Neutrophil (primary cell): ENCODE measurements around the gene SEZ6.

Experiments used
- H3K27ac ChIP-seq: fragments of 200-600 bp; sonication (generic); 2 replicates; pipeline ENCODE4 v1.5.1; 2016; ENCODE audit warnings: mild to moderate bottlenecking, moderate library complexity
- H3K27me3 ChIP-seq: fragments of 200-600 bp; sonication (generic); 2 replicates; pipeline ENCODE4 v1.6.0; 2016; ENCODE audit warnings: mild to moderate bottlenecking
- H3K36me3 ChIP-seq: fragments of 200-600 bp; sonication (generic); 2 replicates; pipeline ENCODE4 v1.5.1; 2017
- H3K4me1 ChIP-seq, 2 experiments: fragments of 200-600 bp in 1 of 2; sonication (generic) in 1 of 2; 1 replicate in 1 of 2; 2 replicates in 1 of 2; pipeline versions ENCODE4 v1.5.1 to v1.6.1; 2013 to 2016; ENCODE audit warnings: low read depth in 1 of 2, low read length in 1 of 2, mild to moderate bottlenecking in 1 of 2, moderate library complexity in 1 of 2; ENCODE audit not compliant: control insufficient read depth in 1 of 2, insufficient read depth in 1 of 2
- H3K4me3 ChIP-seq, 2 experiments: fragments of 200-600 bp in 1 of 2; sonication (generic) in 1 of 2; 1 replicate in 1 of 2; 2 replicates in 1 of 2; pipeline ENCODE4 v1.5.1; 2013 to 2016; ENCODE audit warnings: low read depth in 1 of 2, low read length in 1 of 2, mild to moderate bottlenecking in 1 of 2, moderate library complexity in 1 of 2
- H3K9me3 ChIP-seq: fragments of 200-600 bp; sonication (generic); 2 replicates; pipeline ENCODE4 v1.5.1; 2016
- CTCF ChIP-seq: fragments of 200-600 bp; sonication (generic); IDR thresholded peaks from 2 replicates; pipeline ENCODE4 v1.5.1; 2016; ENCODE audit warnings: antibody characterized with exemption

The SEZ6 gene

GRCh38 chr17:28978356-28978964, 27.4 kb downstream of the SEZ6 start:
- no peaks in the 10 kb centered on the region for H3K36me3 ChIP-seq
- peaks cover 20 to 22% of the 10 kb centered on the region in 2 experiments for H3K4me1 ChIP-seq
- H3K4me3 ChIP-seq: no peak overlapping the region
- H3K9me3 ChIP-seq: no peaks in the 10 kb centered on the region
- TF ChIP-seq CTCF: no peak
- H3K27me3 ChIP-seq: no peaks in the 10 kb centered on the region
- H3K27ac ChIP-seq: no peak overlapping the region

- no peaks in the 10 kb centered on the region for H3K36me3 ChIP-seq
- H3K9me3 ChIP-seq: no peaks in the 10 kb centered on the region
- peaks cover 14 to 16% of the 10 kb centered on the region in 2 experiments for H3K4me1 ChIP-seq
- H3K27ac ChIP-seq: no peak overlapping the region
- H3K27me3 ChIP-seq: no peaks in the 10 kb centered on the region
- H3K4me3 ChIP-seq: no peak overlapping the region
- no peak for TF ChIP-seq CTCF
Measured at GRCh38 chr17:28977659-28978355, 28.0 kb downstream of the SEZ6 start.

- Histone ChIP-seq H3K4me3 (no peak overlapping the region), H3K36me3 (no peaks in the 10 kb centered on the region), H3K9me3 (no peaks in the 10 kb centered on the region), H3K4me1 (no peaks in the 10 kb centered on the region), H3K27ac (no peak overlapping the region), H3K27me3 (no peaks in the 10 kb centered on the region)
- TF ChIP-seq CTCF: no peak
Measured at GRCh38 chr17:28975646-28976045, 30.2 kb downstream of the SEZ6 start.

GRCh38 chr17:28975031-28975430, 30.8 kb downstream of the SEZ6 start:
- Histone ChIP-seq H3K36me3 (no peaks in the 10 kb centered on the region), H3K9me3 (no peaks in the 10 kb centered on the region), H3K4me1 (no peaks in the 10 kb centered on the region), H3K4me3 (no peak overlapping the region), H3K27ac (no peak overlapping the region), H3K27me3 (no peaks in the 10 kb centered on the region)
- no peak for TF ChIP-seq CTCF

- H3K27me3 ChIP-seq: no peaks in the 10 kb centered on the region
- no peak overlapping the region for H3K27ac ChIP-seq
- no peaks in the 10 kb centered on the region for H3K9me3 ChIP-seq
- H3K4me1 ChIP-seq: no peaks in the 10 kb centered on the region
- H3K36me3 ChIP-seq: no peaks in the 10 kb centered on the region
- no peak for TF ChIP-seq CTCF
- no peak overlapping the region for H3K4me3 ChIP-seq
Measured at GRCh38 chr17:28974451-28974850, 31.4 kb downstream of the SEZ6 start.
